Heart right ventricle (tissue), 16 donors: ENCODE data around the gene PEPD. TPM values are rescaled to one million over a fixed set of nuclear protein-coding genes. Genes with fewer than 3 reads are reported as not detected.
"Not testable (repeated sequence)": the region's sequence is repeated elsewhere in the genome, so short reads cannot be mapped to it uniquely, and the experiment has no call there.

Source experiments
- ATAC-seq, 8 donors: fragments of 200-7000 bp; cut with Tn5 transposase; one replicate each; pipeline ENCODE4 v1.9.1; 2020; ENCODE audit warnings: mild to moderate bottlenecking in 8 of 8, moderate library complexity in 8 of 8, moderate number of reproducible peaks in 1 of 8
- DNase-seq, 2 donors: peaks; one replicate each; pipeline ENCODE4 v3.0.0-alpha.2; 2020
- H3K27ac ChIP-seq, 10 donors: fragments of 200-600 bp; sonication (generic) in 2 of 10; one replicate each; pipeline versions ENCODE4 v1.5.0 to v1.8.0; 2020 to 2022; ENCODE audit warnings: mild to moderate bottlenecking in 3 of 10
- H3K27me3 ChIP-seq, 7 donors: fragments of 200-600 bp; one replicate each; pipeline ENCODE4 v1.8.0; 2021 to 2022; ENCODE audit warnings: mild to moderate bottlenecking in 2 of 7
- H3K36me3 ChIP-seq, 9 donors: fragments of 200-600 bp; sonication (generic) in 1 of 9; one replicate each; pipeline versions ENCODE4 v1.5.0 to v1.8.0; 2020 to 2022; ENCODE audit warnings: mild to moderate bottlenecking in 2 of 9
- H3K4me1 ChIP-seq, 9 donors: fragments of 200-600 bp; sonication (generic) in 1 of 9; one replicate each; pipeline versions ENCODE4 v1.5.0 to v1.8.0; 2020 to 2022; ENCODE audit warnings: mild to moderate bottlenecking in 4 of 9
- H3K4me3 ChIP-seq, 10 donors: fragments of 200-600 bp; sonication (generic) in 2 of 10; one replicate each; pipeline versions ENCODE4 v1.5.0 to v1.8.0; 2020 to 2022; ENCODE audit warnings: mild to moderate bottlenecking in 7 of 10, moderate library complexity in 2 of 10
- H3K9me3 ChIP-seq, 11 donors: fragments of 200-600 bp in 10 of 11; sonication (generic) in 2 of 11; one replicate each; pipeline versions ENCODE4 v1.5.0 to v1.8.0; 2013 to 2022; ENCODE audit warnings: mild to moderate bottlenecking in 2 of 11, control low read depth in 1 of 11, moderate library complexity in 1 of 11
- WGBS, 2 donors: extraction: QIAGEN DNeasy Blood & Tissue Kit; methylation state at CpG; one replicate each; pipeline ENCODE4 v1.1.7; 2013; ENCODE audit warnings: inconsistent platforms in 1 of 2; 5-methylcytosine and 5-hydroxymethylcytosine counted together
- intact Hi-C, 10 donors: fragments of 100-400 bp; cut with DNase I; formaldehyde crosslinking; loops; one replicate each; pipeline versions ENCODE4 v1.11.1 to v1.14.2; 2022
- polyA plus RNA-seq, 2 donors: library from polyadenylated mRNA; stranded (reverse); fragments of 200-250 nt; gene quantifications; one replicate each; pipeline ENCODE4 v1.2.3, GENCODE V29; 2013
- total RNA-seq, 10 donors: library from RNA; stranded (reverse); fragmentation: NEBNext Ultra II Directional in 3 of 10; extraction: Animal tissue kit (Norgen Biotek cat#: 25700) in 3 of 10; gene quantifications; one replicate each; pipeline versions ENCODE4 v1.2.1 to v1.2.4, GENCODE V29; 2021 to 2023
- TF ChIP-seq, protein P1 (sequence below), 9 donors: fragments of 200-600 bp; sonication (generic) in 2 of 9; IDR thresholded peaks; one replicate each; pipeline versions ENCODE4 v1.5.0 to v1.8.0; 2021 to 2022; ENCODE audit warnings: antibody characterized with exemption in 9 of 9, mild to moderate bottlenecking in 5 of 9, moderate library complexity in 1 of 9
- donor health status: Arrhythmogenic right ventricular cardiomyopathy.
- donor health status: ischemic (EF 13 %, LVEDD 7.1; RV severe dilation, severe dysfunction).
- donor health status: healthy with polysubstance abuse.
- donor health status: DM: no; HTN: yes; CAD: no.
- donor health status: DM: no; HTN: no; CAD: no.
- donor health status: ischemic (EF 25% LVEDD 6.9; RV normal size, moderate dysfunction).
- donor health status: ischemic (EF 25% LVEDD 5.7; RV mildly dilated, moderate dysfunction).
- donor health status: healthy.
- donor health status: DM: yes; HTN: yes; CAD: no.
- donor health status: Ischemic cardiomyopathy.
- donor health status: ischemic (EF 35%, LVEDD 5.7; RV mildly dilated, moderate dysfunction).
- donor health status: nonischemic (EF 11% LVEDD 7.7; RV severe dilation, severe dysfunction).
- donor health status: DM: yes; HTN: yes; CAD: no.
- donor health status: PGD.
- donor health status: ischemic (EF 29% LVEDD 5.4; RV normal size, mild dysfunction).
- donor health status: nonischemic (EF 23%, LVEDD 6.1; RV moderate dilation, normal function).

Gene PEPD
- total and polyA plus RNA-seq, 12 donors = 20.4 to 47.7 (median 26.8) TPM

DNA sequence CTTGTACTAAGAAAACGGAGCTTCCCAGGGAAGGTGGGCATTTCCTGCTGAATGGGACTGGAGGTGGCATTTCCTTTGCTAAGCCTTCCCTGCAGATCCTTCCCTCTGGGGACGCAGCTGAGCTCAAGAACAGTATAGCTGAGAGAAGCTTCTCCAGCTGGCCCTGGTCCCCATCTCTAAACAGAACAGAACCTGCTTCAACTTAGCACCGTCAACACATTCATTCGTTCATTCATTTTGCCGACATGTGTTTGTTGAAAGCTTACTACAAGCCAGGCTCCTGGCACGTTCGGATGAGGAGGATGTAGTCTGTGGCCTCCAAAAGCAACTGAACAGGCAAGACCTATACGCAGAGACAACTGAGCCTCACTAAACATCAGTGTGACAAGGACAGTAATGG is 36.6 kb upstream of the PEPD start:
- WGBS, 2 donors = 49 to 58% methylated on average over 8 of the region's 8 CpGs
- intact Hi-C loops = no loop called here
- Histone ChIP-seq H3K36me3 (no peaks in the 10 kb centered on the region), H3K4me1 (no peaks in the 10 kb centered on the region), H3K27me3 (peaks cover 0 to 39% (median 13%) of the 10 kb centered on the region in 7 donors), H3K27ac (no peak overlapping the region), H3K4me3 (no peak overlapping the region), H3K9me3 (no peaks in the 10 kb centered on the region)
- DNase-seq = no peak
- no peak for ATAC-seq
- TF ChIP-seq, protein P1, sequence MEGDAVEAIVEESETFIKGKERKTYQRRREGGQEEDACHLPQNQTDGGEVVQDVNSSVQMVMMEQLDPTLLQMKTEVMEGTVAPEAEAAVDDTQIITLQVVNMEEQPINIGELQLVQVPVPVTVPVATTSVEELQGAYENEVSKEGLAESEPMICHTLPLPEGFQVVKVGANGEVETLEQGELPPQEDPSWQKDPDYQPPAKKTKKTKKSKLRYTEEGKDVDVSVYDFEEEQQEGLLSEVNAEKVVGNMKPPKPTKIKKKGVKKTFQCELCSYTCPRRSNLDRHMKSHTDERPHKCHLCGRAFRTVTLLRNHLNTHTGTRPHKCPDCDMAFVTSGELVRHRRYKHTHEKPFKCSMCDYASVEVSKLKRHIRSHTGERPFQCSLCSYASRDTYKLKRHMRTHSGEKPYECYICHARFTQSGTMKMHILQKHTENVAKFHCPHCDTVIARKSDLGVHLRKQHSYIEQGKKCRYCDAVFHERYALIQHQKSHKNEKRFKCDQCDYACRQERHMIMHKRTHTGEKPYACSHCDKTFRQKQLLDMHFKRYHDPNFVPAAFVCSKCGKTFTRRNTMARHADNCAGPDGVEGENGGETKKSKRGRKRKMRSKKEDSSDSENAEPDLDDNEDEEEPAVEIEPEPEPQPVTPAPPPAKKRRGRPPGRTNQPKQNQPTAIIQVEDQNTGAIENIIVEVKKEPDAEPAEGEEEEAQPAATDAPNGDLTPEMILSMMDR (IDR thresholded peaks at IDR 0.05) = no peak

DNA sequence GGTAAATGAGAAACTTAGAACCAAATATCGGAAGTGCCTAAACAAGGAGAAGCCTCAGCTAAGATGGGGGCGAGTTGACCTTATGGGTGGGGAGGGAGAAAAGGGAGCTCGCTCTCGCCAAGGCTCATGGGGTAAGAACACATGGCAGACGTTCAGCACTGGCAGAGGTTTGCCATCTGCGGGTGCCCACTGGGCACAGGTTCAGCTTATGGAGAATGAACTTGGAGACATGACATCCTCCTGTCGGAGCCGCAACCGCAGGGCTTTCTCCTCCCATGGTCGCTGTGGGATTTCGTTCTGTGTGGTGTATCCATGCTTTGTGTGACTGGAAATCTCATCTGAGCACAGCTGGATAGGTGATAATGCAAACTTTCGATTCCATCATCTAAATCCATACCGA is 36.1 kb upstream of the PEPD start:
- no peak for ATAC-seq
- intact Hi-C loops = no loop called here

DNA sequence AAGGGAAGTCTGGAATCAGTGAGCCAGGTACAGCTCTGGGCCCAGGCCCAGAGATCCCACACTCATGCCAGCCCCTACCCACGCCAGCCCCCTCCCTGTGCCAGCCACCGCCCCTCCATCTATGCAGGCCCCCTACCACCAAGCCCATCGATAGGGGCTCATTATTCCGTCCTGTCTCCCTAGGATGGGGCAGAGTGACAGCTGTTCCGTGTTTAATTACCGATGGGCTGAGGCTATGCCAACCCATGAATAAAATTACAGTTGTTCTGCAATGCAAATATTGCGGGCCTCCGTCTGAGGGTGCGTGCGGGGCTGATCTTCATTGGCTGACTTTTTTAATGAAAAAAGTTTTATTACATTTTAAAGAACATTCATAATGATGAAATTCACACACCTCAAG is 35.6 kb upstream of the PEPD start:
- H3K27ac ChIP-seq = no peak overlapping the region
- no peaks in the 10 kb centered on the region for H3K4me1 ChIP-seq
- TF ChIP-seq, protein P1 (IDR thresholded peaks at IDR 0.05) = no peak
- WGBS, 2 donors = 71 to 75% methylated on average over 10 of the region's 10 CpGs
- no peak overlapping the region for H3K4me3 ChIP-seq
- no peaks in the 10 kb centered on the region for H3K36me3 ChIP-seq
- ATAC-seq = no peak
- intact Hi-C loops = no loop called here
- H3K9me3 ChIP-seq = no peaks in the 10 kb centered on the region
- no peak for DNase-seq
- H3K27me3 ChIP-seq = peaks cover 0 to 30% (median 8%) of the 10 kb centered on the region in 7 donors

More for the DNA sequence above, 36.1 kb upstream of the PEPD start:
- Histone ChIP-seq H3K9me3 (no peaks in the 10 kb centered on the region), H3K27me3 (peaks cover 0 to 35% (median 10%) of the 10 kb centered on the region in 7 donors), H3K4me1 (no peaks in the 10 kb centered on the region), H3K4me3 (no peak overlapping the region), H3K36me3 (no peaks in the 10 kb centered on the region), H3K27ac (no peak overlapping the region)
- WGBS, 2 donors = 82 to 86% methylated on average over 13 of the region's 13 CpGs
- no peak for DNase-seq
- TF ChIP-seq, protein P1 (IDR thresholded peaks at IDR 0.05) = no peak

DNA sequence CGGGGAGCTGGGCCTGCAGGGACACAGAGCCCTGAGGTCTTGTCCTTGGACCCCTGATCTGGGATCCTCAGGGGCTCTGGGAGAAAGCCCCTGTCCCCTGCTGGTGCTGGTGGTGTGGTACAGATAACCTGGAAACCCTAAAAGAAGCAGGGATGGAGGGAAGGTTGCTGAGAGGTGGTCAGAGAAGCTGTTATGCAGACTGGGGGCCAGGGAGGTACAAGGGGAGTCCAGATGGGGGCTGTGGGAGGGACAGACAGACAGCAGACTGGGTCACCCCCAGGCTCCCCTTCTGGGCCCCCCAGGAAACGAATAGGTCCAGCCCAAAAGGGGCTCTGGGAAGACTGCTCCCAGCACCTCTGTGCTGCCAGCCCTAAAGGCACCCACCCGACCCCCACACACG is 34.7 kb upstream of the PEPD start:
- no peak overlapping the region for H3K27ac ChIP-seq
- 57 to 68% methylated on average over 4 of the region's 4 CpGs for WGBS, 2 donors
- intact Hi-C loops = no loop called here
- ATAC-seq = no peak
- TF ChIP-seq, protein P1 (IDR thresholded peaks at IDR 0.05) = no peak
- no peaks in the 10 kb centered on the region for H3K9me3 ChIP-seq
- DNase-seq = no peak
- no peaks in the 10 kb centered on the region for H3K36me3 ChIP-seq
- H3K4me3 ChIP-seq = no peak overlapping the region
- peaks cover 0 to 26% (median 8%) of the 10 kb centered on the region in 7 donors for H3K27me3 ChIP-seq
- H3K4me1 ChIP-seq = no peaks in the 10 kb centered on the region

DNA sequence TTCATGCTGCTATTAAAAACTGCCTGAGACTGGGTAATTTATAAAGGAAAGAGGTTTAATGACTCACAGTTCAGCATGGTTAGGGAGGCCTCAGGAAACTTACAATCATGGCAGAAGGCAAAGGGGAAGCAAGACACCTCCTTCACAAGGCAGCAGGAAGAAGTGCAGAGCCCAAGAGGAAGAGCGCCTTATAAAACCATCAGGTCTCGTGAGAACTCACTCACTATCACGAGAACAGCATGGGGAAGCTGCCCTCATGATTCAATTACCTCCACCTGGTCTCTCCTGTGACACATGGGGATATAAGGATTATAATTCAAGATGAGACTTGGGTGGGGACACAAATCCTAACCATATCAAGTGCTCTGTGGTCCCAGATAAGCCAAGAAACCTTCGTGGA is 34.1 kb upstream of the PEPD start:
- H3K27ac ChIP-seq, intact Hi-C loops, H3K4me3 ChIP-seq, ATAC-seq, DNase-seq, H3K4me1 ChIP-seq, H3K36me3 ChIP-seq, H3K9me3 ChIP-seq: not testable (repeated sequence)
- H3K27me3 ChIP-seq = peaks cover 0 to 25% (median 8%) of the 10 kb centered on the region in 7 donors
- 53 to 66% methylated on average over 4 of the region's 4 CpGs for WGBS, 2 donors
